K562 (cell line): ENCODE measurements around the gene HAUS5. TPM values are rescaled to one million over a fixed set of nuclear protein-coding genes. Genes with fewer than 3 reads are reported as not detected.

Experiments used
- ATAC-seq: fragments of 200-7000 bp; cut with Tn5 transposase; 3 replicates; pipeline ENCODE4 v1.9.1; 2020; ENCODE audit warnings: moderate library complexity
- BruUV-seq: library from RNA; stranded (reverse); fragments of 400-500 nt; replicated peaks from 2 replicates; lab custom pipeline; 2021; lab: Mats Ljungman, UMichigan
- CTCF ChIA-PET: fragments of 300-600 bp; formaldehyde crosslinking; extraction: SDS; loops from one replicate; lab custom pipeline; 2021; ENCODE audit warnings: low intra/inter-chr PET ratio; lab: Yijun Ruan, JAX
- POLR2A ChIA-PET: fragments of 300-600, 350-650 bp; sonication (Branson Sonifier 250); formaldehyde crosslinking; extraction: SDS; loops from one replicate; lab custom pipeline; 2021; ENCODE audit warnings: antibody characterized with exemption, inconsistent platforms; lab: Yijun Ruan, JAX
- DNase-seq, 4 experiments: peaks; one replicate each; pipeline versions ENCODE4 v3.0.0 to v3.0.0-alpha.2; 2011 to 2018; ENCODE audit warnings: low spot score in 3 of 4, mixed read lengths in 3 of 4; ENCODE audit errors: extremely low read depth in 1 of 4
- FAIRE-seq: peaks from 2 replicates; lab custom pipeline; 2011; peaks lifted over from hg19 to GRCh38; lab: Jason Lieb, UNC
- H2AFZ ChIP-seq: 2 replicates; pipeline ENCODE4 v1.6.0; 2011; ENCODE audit warnings: low read depth, low read length, control low read depth, inconsistent platforms
- H3K27ac ChIP-seq: fragments of 200-600 bp; 3 replicates; pipeline ENCODE4 v1.8.0; 2011; ENCODE audit warnings: low read depth, mild to moderate bottlenecking, control low read depth, inconsistent platforms, low read length, moderate library complexity, mixed read lengths; ENCODE audit errors: extremely low read depth
- H3K27me3 ChIP-seq, 2 experiments: fragments of 300-600 bp in 1 of 2; 2 replicates in 1 of 2; 3 replicates in 1 of 2; pipeline versions ENCODE4 v1.6.0 to v1.8.0; 2011; ENCODE audit warnings: inconsistent platforms in 2 of 2, low read length in 2 of 2, mild to moderate bottlenecking in 1 of 2, mixed read lengths in 1 of 2, moderate library complexity in 1 of 2; ENCODE audit not compliant: control insufficient read depth in 2 of 2, insufficient read depth in 2 of 2
- H3K36me3 ChIP-seq: fragments of 300-600 bp; 3 replicates; pipeline ENCODE4 v1.8.0; 2011; ENCODE audit warnings: mild to moderate bottlenecking, low read length, inconsistent platforms; ENCODE audit not compliant: control insufficient read depth, insufficient read depth
- H3K4me1 ChIP-seq, 2 experiments: fragments of 200-600 bp in 1 of 2; replicated peaks in 1 of 2; 2 replicates in 1 of 2; 3 replicates in 1 of 2; pipeline versions ENCODE4 v1.5.1 to v1.8.0; 2011; ENCODE audit warnings: inconsistent platforms in 2 of 2, low read length in 2 of 2, mild to moderate bottlenecking in 1 of 2, mixed read lengths in 1 of 2, moderate library complexity in 1 of 2; ENCODE audit not compliant: control insufficient read depth in 2 of 2, insufficient read depth in 2 of 2
- H3K4me2 ChIP-seq: 2 replicates; pipeline ENCODE4 v1.6.1; 2011; ENCODE audit warnings: low read length, control low read depth, inconsistent platforms, mixed read lengths; ENCODE audit not compliant: insufficient read depth
- H3K4me3 ChIP-seq: fragments of 200-600 bp; sonication (generic), shearing (Covaris generic); 2 replicates; pipeline ENCODE4 v1.5.1; 2016; ENCODE audit warnings: control low read depth, inconsistent platforms
- H3K79me2 ChIP-seq: fragments of 200-600 bp; 3 replicates; pipeline ENCODE4 v1.8.0; 2011; ENCODE audit warnings: low read length, inconsistent platforms; ENCODE audit not compliant: control insufficient read depth, insufficient read depth
- H3K9ac ChIP-seq, 2 experiments: 2 replicates each; pipeline versions ENCODE4 v1.6.0 to v1.6.1; 2011; ENCODE audit warnings: low read depth in 2 of 2, low read length in 2 of 2, control low read depth in 1 of 2, inconsistent platforms in 1 of 2, mild to moderate bottlenecking in 1 of 2, mixed read lengths in 1 of 2; ENCODE audit not compliant: insufficient read depth in 1 of 2
- H3K9me1 ChIP-seq: one replicate; pipeline ENCODE4 v1.6.0; 2011; ENCODE audit warnings: inconsistent platforms, mild to moderate bottlenecking, low read length, moderate library complexity; ENCODE audit not compliant: control insufficient read depth, insufficient read depth
- H3K9me3 ChIP-seq: replicated peaks from 2 replicates; pipeline ENCODE4 v1.5.1; 2011; ENCODE audit warnings: low read depth, low read length, inconsistent platforms; ENCODE audit not compliant: control insufficient read depth, insufficient read depth
- H4K20me1 ChIP-seq: replicated peaks from 2 replicates; pipeline ENCODE4 v1.6.1; 2011; ENCODE audit warnings: low read length, inconsistent platforms, mixed read lengths; ENCODE audit not compliant: control insufficient read depth, insufficient read depth
- E2F3 ChIP-seq: fragments of 250-450 bp; sonication (Bioruptor Pico); IDR thresholded peaks from 2 replicates; pipeline ENCODE4 v1.4.0; 2020; ENCODE audit warnings: mild to moderate bottlenecking
- ETS2 ChIP-seq: IDR thresholded peaks from 2 replicates; pipeline ENCODE4 v1.6.1; 2016; ENCODE audit warnings: borderline replicate concordance, missing genetic modification characterization, mild to moderate bottlenecking, moderate library complexity, missing compliant biosample characterization; ENCODE audit not compliant: poor library complexity, severe bottlenecking
- HCFC1 ChIP-seq: IDR thresholded peaks from 2 replicates; pipeline ENCODE4 v1.6.1; 2012; ENCODE audit warnings: low read depth, low read length, improper control_type of control experiment
- HEY1 ChIP-seq: fragments of 250-450 bp; sonication (Bioruptor Pico); IDR thresholded peaks from 2 replicates; pipeline ENCODE4 v1.5.0; 2020; ENCODE audit warnings: mild to moderate bottlenecking, moderate library complexity, borderline replicate concordance
- MCM7 ChIP-seq, 2 experiments: fragments of 450-650 bp; IDR thresholded peaks; 2 replicates each; pipeline ENCODE4 v1.6.1; 2016 to 2018
- MYC ChIP-seq, 2 experiments: fragments of 250-450 bp in 1 of 2; sonication (Bioruptor Pico) in 1 of 2; IDR thresholded peaks; 2 replicates each; pipeline versions ENCODE4 v1.5.1 to v1.6.1; 2012 to 2021; ENCODE audit warnings: low read depth in 2 of 2, borderline replicate concordance in 1 of 2, improper control_type of control experiment in 1 of 2, low read length in 1 of 2, mild to moderate bottlenecking in 1 of 2, moderate library complexity in 1 of 2
- RFX1 ChIP-seq: fragments of 450-650 bp; IDR thresholded peaks from 2 replicates; pipeline ENCODE4 v1.6.1; 2016; ENCODE audit warnings: mild to moderate bottlenecking, moderate library complexity
- SIN3A ChIP-seq, 2 experiments: fragments of 150-350 bp in 1 of 2; IDR thresholded peaks; 2 replicates each; pipeline ENCODE4 v1.6.1; 2011 to 2016; ENCODE audit warnings: borderline replicate concordance in 2 of 2, low read depth in 2 of 2, low read length in 2 of 2, mild to moderate bottlenecking in 2 of 2, moderate library complexity in 2 of 2; ENCODE audit not compliant: control insufficient read depth in 1 of 2
- SIX5 ChIP-seq, 2 experiments: IDR thresholded peaks; 2 replicates each; pipeline ENCODE4 v1.6.1; 2011; ENCODE audit warnings: low read length in 2 of 2, borderline replicate concordance in 1 of 2, low read depth in 1 of 2, mild to moderate bottlenecking in 1 of 2, moderate library complexity in 1 of 2; ENCODE audit not compliant: insufficient read depth in 1 of 2
- SREBF1 ChIP-seq: fragments of 150-350 bp; IDR thresholded peaks from 2 replicates; pipeline ENCODE4 v1.6.1; 2014; ENCODE audit warnings: antibody characterized with exemption, low read depth, low read length, borderline replicate concordance
- STAT5A ChIP-seq: IDR thresholded peaks from 2 replicates; pipeline ENCODE4 v1.6.1; 2012; ENCODE audit warnings: low read length, inconsistent platforms, borderline replicate concordance
- TRIM25 ChIP-seq: fragments of 450-650 bp; IDR thresholded peaks from 2 replicates; pipeline ENCODE4 v1.7.0; 2016; ENCODE audit warnings: borderline replicate concordance
- WGBS: fragments of 100-300 bp; shearing (Covaris generic); methylation state at CpG from one replicate; pipeline ENCODE4 v1.1.6; 2016; ENCODE audit warnings: low coverage, mixed read lengths; ENCODE audit not compliant: insufficient coverage; ENCODE audit errors: missing lambda C conversion rate; 5-methylcytosine and 5-hydroxymethylcytosine counted together
- in situ Hi-C: fragments of 300-500 bp; cut with MboI; formaldehyde crosslinking; loops from 4 replicates; pipeline ENCODE4 v1.15.0; 2018; ENCODE audit warnings: inconsistent platforms, mixed read lengths
- intact Hi-C: fragments of 100-400 bp; cut with micrococcal nuclease; formaldehyde crosslinking; loops from 2 replicates; pipeline ENCODE4 v1.14.2; 2022
- polyA plus RNA-seq, 8 experiments: library from polyadenylated mRNA; depleted of rRNA in 4 of 8; stranded (reverse) in 5 of 8; unstranded in 3 of 8; fragments of >200 nt; fragmentation: Nextera tagmentation in 2 of 8; fragmentation: Illumina TruSeq in 1 of 8; extraction: Ambion mirVana in 2 of 8; extraction: Trizol in 1 of 8; gene quantifications; 2 replicates each; pipeline versions ENCODE4 v1.2.1 to v1.2.3, GENCODE V29; 2011 to 2014; ENCODE audit warnings: inconsistent platforms in 1 of 8, missing spikeins in 1 of 8
- total RNA-seq, 7 experiments: library from RNA; depleted of rRNA in 6 of 7; stranded (reverse); fragments of >200 nt in 6 of 7; fragmentation: Illumina TruSeq in 2 of 7; extraction: Trizol in 2 of 7; gene quantifications; 2 replicates each; pipeline versions ENCODE4 v1.2.1 to v1.2.3, GENCODE V29; 2011 to 2021; ENCODE audit warnings: low replicate concordance in 1 of 7
- TF ChIP-seq, protein P1 (sequence below): sonication (generic); formaldehyde crosslinking; IDR thresholded peaks from 2 replicates; pipeline ENCODE4 v1.8.1; 2022; ENCODE audit warnings: missing genetic modification reagents

Gene HAUS5
- total and polyA plus RNA-seq, 9 of the 15 experiments (the other 6 are each of a cell fraction or from before 2014, with no cell fraction given): 3.5 to 41.3 (median 14.2) TPM

DNA sequence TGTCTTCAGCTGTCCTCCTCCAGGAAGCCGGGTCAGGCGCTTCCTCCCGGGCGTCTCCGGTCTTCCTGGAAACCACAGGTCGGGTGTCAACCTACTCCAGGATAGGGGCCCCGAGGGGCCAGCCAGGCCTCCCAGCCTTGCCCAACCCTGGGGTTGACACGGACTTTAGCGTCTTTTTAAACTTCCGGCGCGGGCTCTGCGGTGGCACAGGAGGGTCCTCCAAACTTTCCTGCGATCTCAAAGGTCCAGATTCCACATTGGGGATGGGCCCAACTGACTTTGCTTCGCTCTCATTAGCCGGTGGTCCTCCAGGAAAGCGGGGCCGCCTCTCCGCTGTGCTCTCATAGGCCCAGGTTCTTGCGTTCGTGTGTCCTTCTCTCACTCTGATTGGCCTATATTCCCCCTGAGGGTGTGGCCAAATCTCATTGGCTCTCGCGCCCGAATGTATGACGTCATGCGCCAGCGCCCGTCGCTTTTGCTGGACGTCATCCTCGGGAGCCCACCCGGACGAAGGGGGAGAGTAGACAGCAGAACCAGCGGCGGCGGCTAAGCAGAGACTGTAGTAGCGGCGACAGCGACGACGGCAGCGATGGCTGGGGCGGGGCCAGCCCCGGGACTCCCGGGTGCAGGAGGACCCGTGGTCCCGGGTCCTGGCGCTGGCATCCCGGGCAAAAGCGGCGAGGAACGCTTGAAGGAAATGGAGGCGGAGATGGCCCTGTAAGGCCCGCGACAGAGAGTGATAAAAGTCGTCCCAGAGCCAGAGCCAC lies 16.2 kb downstream of the HAUS5 start, which contains the start of gene RBM42 (continued):
- TF ChIP-seq ETS2 (tag): peak; percentile 19
- no peak for TF ChIP-seq MCM7 (IDR thresholded peaks at IDR 0.05)
- TF ChIP-seq E2F3 (CRISPR knock-in tag): no peak
- peak; percentile 83 to 95 for TF ChIP-seq SIN3A (IDR thresholded peaks at IDR 0.05; ENCODE audit: borderline replicate concordance in 2 of 2, control insufficient read depth in 1 of 2, low read depth in 2 of 2, low read length in 2 of 2)
- peak in 1 of 2 experiments; percentile 51; a peak in 1 of 4 replicates for TF ChIP-seq SIX5 (IDR thresholded peaks at IDR 0.05; ENCODE audit: borderline replicate concordance in 1 of 2, insufficient read depth in 1 of 2, low read depth in 1 of 2, low read length in 2 of 2)
- TF ChIP-seq TRIM25: no peak

GRCh38 chr19:35629332-35629633 lies 16.7 kb downstream of the HAUS5 start:
- Histone ChIP-seq H2AFZ (peak overlapping the region; percentile 86), H3K4me2 (peak overlapping the region; percentile 99), H3K9me1 (no peaks in the 10 kb centered on the region), H3K27ac (peak overlapping the region; percentile 70), H3K9me3 (no peaks in the 10 kb centered on the region), H3K79me2 (peaks cover 10% of the 10 kb centered on the region), H3K9ac (peak overlapping the region; percentile 93 to 99), H3K4me1 (peaks cover 4 to 20% of the 10 kb centered on the region in 2 experiments; a peak in 3 of 5 replicates), H3K36me3 (peaks cover 42% of the 10 kb centered on the region; the same call in 2 of the 3 replicates), H3K4me3 (peak overlapping the region; percentile 100), H3K27me3 (no peaks in the 10 kb centered on the region), H4K20me1 (no peaks in the 10 kb centered on the region)
- DNase-seq (no peak), FAIRE-seq (no peak), ATAC-seq (no peak)
- intact Hi-C loops (no loop called here), in situ Hi-C loops (no loop called here)
- CTCF ChIA-PET: no interaction called here
- 0% methylated on average over 15 of the region's 15 CpGs for WGBS
- TSS peak; percentile 74 for BruUV-seq
- POLR2A ChIA-PET: interaction anchor here (1.0 kb wide), 1 partner anchor 28 kb away, joined by 3 read pairs; no protein-coding TSS in a partner anchor
- TF ChIP-seq, protein P1, sequence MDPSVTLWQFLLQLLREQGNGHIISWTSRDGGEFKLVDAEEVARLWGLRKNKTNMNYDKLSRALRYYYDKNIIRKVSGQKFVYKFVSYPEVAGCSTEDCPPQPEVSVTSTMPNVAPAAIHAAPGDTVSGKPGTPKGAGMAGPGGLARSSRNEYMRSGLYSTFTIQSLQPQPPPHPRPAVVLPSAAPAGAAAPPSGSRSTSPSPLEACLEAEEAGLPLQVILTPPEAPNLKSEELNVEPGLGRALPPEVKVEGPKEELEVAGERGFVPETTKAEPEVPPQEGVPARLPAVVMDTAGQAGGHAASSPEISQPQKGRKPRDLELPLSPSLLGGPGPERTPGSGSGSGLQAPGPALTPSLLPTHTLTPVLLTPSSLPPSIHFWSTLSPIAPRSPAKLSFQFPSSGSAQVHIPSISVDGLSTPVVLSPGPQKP (CRISPR knock-in tag): no peak
- TF ChIP-seq STAT5A: no peak
- no peak for TF ChIP-seq SREBF1
- no peak for TF ChIP-seq HCFC1
- TF ChIP-seq RFX1: no peak
- no peak for TF ChIP-seq MYC (IDR thresholded peaks at IDR 0.05; ENCODE audit: low read depth, low read length)
- 0 out of 2 replicates have a peak, but pooled peaks have one; percentile 4 for TF ChIP-seq MYC (CRISPR knock-in tag; IDR thresholded peaks at IDR 0.05; ENCODE audit: borderline replicate concordance, low read depth)
- no peak for TF ChIP-seq HEY1 (CRISPR knock-in tag)
